OCI-LY3 (cell line): Measurements from ENCODE around the gene PIK3C2A.

Experiments
- H2AFZ ChIP-seq: fragments of 200-600, 300-600 bp; shearing (Covaris generic); 2 replicates; pipeline ENCODE4 v1.6.0; 2014; ENCODE audit warnings: antibody characterized with exemption, low read depth, low read length
- H3K27ac ChIP-seq: fragments of 200-600, 300-600 bp; sonication (generic); 2 replicates; pipeline ENCODE4 v1.5.1; 2014; ENCODE audit warnings: mild to moderate bottlenecking, low read length, moderate library complexity, mixed read lengths
- H3K27me3 ChIP-seq: fragments of 200-600, 300-600 bp; sonication (generic); 2 replicates; pipeline ENCODE4 v1.6.1; 2014; ENCODE audit warnings: low read depth, low read length, mixed read lengths
- H3K36me3 ChIP-seq: fragments of 200-600, 300-600 bp; sonication (generic); replicated peaks from 2 replicates; pipeline ENCODE3; 2014; ENCODE audit warnings: low read depth, low read length, mixed read lengths
- H3K4me1 ChIP-seq: fragments of 300-600, 200-600 bp; sonication (generic); 2 replicates; pipeline ENCODE4 v1.6.1; 2014; ENCODE audit warnings: low read length, mixed read lengths
- H3K4me2 ChIP-seq: fragments of 200-600, 300-600 bp; sonication (generic); 2 replicates; pipeline ENCODE4 v1.6.1; 2014; ENCODE audit warnings: low read length, mixed read lengths
- H3K4me3 ChIP-seq: fragments of 300-600, 200-600 bp; sonication (generic); 2 replicates; pipeline ENCODE4 v1.5.1; 2014; ENCODE audit warnings: antibody characterized with exemption, mild to moderate bottlenecking, low read length, moderate library complexity
- H3K79me2 ChIP-seq: fragments of 300-600, 200-600 bp; shearing (Covaris generic); 2 replicates; pipeline ENCODE4 v1.6.1; 2014; ENCODE audit warnings: mild to moderate bottlenecking, low read length, mixed read lengths
- H3K9ac ChIP-seq: fragments of 300-600, 200-600 bp; shearing (Covaris generic); 2 replicates; pipeline ENCODE4 v1.6.0; 2014; ENCODE audit warnings: mild to moderate bottlenecking, low read length, moderate library complexity
- H3K9me3 ChIP-seq: fragments of 200-600, 300-600 bp; shearing (Covaris generic); 2 replicates; pipeline ENCODE4 v1.6.1; 2014; ENCODE audit warnings: low read length, mixed read lengths; ENCODE audit not compliant: insufficient read depth
- H4K20me1 ChIP-seq: fragments of 200-600, 300-600 bp; sonication (generic); 2 replicates; pipeline ENCODE4 v1.6.1; 2016; ENCODE audit warnings: low read length, mixed read lengths; ENCODE audit not compliant: insufficient read depth
- CTCF ChIP-seq: fragments of 200-600, 300-600 bp; sonication (generic); IDR thresholded peaks from 2 replicates; pipeline ENCODE4 v1.5.1; 2014; ENCODE audit warnings: antibody characterized with exemption, low read length, low read depth
- EZH2phosphoT487 ChIP-seq: fragments of 200-600 bp; shearing (Covaris generic); IDR thresholded peaks from 2 replicates; pipeline ENCODE4 v1.6.1; 2018; ENCODE audit warnings: antibody characterized with exemption, mixed run types, low read depth

Gene PIK3C2A

DNA sequence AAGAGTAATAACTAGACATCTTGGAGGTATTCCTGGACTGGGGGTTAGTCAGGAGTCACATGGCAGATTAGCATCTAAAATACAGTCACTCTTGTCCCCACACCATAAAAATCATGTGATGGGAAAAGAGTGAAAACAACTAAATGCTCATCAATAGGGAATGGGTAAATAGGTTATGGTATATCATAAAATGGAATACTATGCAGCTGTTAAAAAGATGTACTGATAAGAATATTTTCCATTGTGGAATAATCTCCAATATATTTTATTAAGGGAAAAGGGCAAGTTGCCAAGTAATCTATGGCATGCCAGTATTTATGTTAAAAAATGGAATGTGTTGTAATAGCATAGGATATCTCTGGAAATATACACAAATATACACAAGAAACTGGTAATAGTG is 6.6 kb upstream of the PIK3C2A start:
- H3K4me2 ChIP-seq = no peak overlapping the region
- peaks cover 4% of the 10 kb centered on the region; the same call in 1 of the 2 replicates for H3K9me3 ChIP-seq
- H3K4me1 ChIP-seq = peaks cover 15% of the 10 kb centered on the region
- H3K9ac ChIP-seq = no peak overlapping the region
- H3K27me3 ChIP-seq = peaks cover 30% of the 10 kb centered on the region
- H3K79me2 ChIP-seq = no peaks in the 10 kb centered on the region
- no peaks in the 10 kb centered on the region for H4K20me1 ChIP-seq
- H3K36me3 ChIP-seq = peaks cover 3% of the 10 kb centered on the region
- TF ChIP-seq EZH2phosphoT487 = no peak
- no peak for TF ChIP-seq CTCF
- no peak overlapping the region for H3K27ac ChIP-seq
- no peak overlapping the region for H3K4me3 ChIP-seq
- no peak overlapping the region for H2AFZ ChIP-seq

GRCh38 chr11:17211286-17211685 is 3.5 kb upstream of the PIK3C2A start:
- Histone ChIP-seq H3K27ac (no peak overlapping the region), H3K27me3 (peaks cover 9% of the 10 kb centered on the region), H4K20me1 (no peaks in the 10 kb centered on the region), H3K36me3 (peaks cover 3% of the 10 kb centered on the region), H3K79me2 (peaks cover 14% of the 10 kb centered on the region), H3K4me1 (peaks cover 30% of the 10 kb centered on the region), H3K9ac (no peak overlapping the region), H3K4me3 (no peak overlapping the region), H3K9me3 (peaks cover 4% of the 10 kb centered on the region; the same call in 1 of the 2 replicates), H2AFZ (no peak overlapping the region), H3K4me2 (0 out of 2 replicates have a peak overlapping the region, but pooled peaks have one; percentile 18)
- TF ChIP-seq EZH2phosphoT487 = no peak
- 0 out of 2 replicates have a peak, but pooled peaks have one; percentile 9 for TF ChIP-seq CTCF

DNA sequence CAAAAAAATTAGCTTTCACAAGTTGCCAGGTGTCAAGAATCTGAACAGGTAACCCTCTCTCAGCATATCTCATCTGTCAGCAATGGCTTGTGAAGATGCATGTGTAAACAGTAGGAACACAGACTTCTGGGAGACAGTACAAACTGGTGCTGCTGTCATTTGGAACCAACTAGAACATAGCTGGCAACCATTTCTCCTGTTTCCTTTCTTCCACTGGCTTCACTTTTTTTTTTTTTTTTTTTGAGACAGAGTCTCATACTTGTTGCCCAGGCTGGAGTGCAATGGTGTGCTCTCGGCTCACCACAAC is 2.1 kb upstream of the PIK3C2A start:
- Histone ChIP-seq H3K4me1 (peaks cover 30% of the 10 kb centered on the region), H3K36me3 (peaks cover 7% of the 10 kb centered on the region), H2AFZ (no peak overlapping the region), H3K27ac (no peak overlapping the region), H3K4me3 (no peak overlapping the region), H3K79me2 (peaks cover 23% of the 10 kb centered on the region), H3K9ac (no peak overlapping the region), H3K9me3 (peaks cover 4% of the 10 kb centered on the region; the same call in 1 of the 2 replicates), H4K20me1 (no peaks in the 10 kb centered on the region), H3K4me2 (no peak overlapping the region), H3K27me3 (0 out of 2 replicates have a peak, but pooled peaks cover 4% of the 10 kb centered on the region)
- TF ChIP-seq EZH2phosphoT487 = no peak
- no peak for TF ChIP-seq CTCF

DNA sequence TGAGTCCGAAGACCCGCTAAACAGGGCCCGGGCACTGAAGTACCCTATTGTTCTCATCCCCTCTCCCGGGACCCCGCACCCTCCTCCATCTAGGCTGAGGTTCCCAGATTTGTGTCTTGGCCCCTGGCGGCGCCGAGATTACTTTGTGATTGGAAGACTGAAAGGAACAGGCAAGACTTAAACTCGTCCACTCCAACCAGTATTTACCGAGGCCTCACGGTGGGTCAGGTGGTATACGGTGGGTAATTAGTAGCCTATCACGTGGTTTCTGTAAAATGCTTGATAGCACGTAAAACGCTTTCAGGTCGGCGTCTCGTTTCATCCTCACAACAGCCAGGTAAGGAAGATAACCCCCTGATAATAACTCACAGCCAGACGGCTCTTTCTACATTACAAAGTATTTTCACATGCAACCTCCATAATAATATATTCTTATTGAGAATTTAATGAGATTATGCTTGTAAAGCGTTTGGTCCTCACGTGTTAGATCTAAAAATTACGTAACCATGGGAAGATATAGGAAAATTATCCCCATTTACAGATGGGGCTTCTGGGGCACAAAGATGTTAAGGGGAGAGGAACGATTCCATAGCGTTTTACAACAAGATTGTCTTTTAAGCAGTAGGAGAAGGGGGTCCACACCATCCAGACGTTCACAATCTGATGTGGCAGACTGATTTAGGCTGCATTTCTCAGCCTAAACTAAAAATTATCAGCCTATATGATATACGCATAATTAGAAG is 642 bp upstream of the PIK3C2A start:
- Histone ChIP-seq H3K9ac (peak overlapping the region; percentile 86), H3K4me2 (peak overlapping the region; percentile 89), H3K4me1 (peaks cover 30% of the 10 kb centered on the region), H3K4me3 (peak overlapping the region; percentile 84), H4K20me1 (peaks cover 2% of the 10 kb centered on the region; the same call in 1 of the 2 replicates), H2AFZ (peak overlapping the region; percentile 87), H3K27ac (peak overlapping the region; percentile 46), H3K9me3 (no peaks in the 10 kb centered on the region), H3K36me3 (peaks cover 6% of the 10 kb centered on the region), H3K27me3 (no peaks in the 10 kb centered on the region), H3K79me2 (peaks cover 32% of the 10 kb centered on the region)
- TF ChIP-seq CTCF = no peak
- no peak for TF ChIP-seq EZH2phosphoT487
